Panc1 (cell line): Measurements from ENCODE around the gene HIPK3. TPM values are rescaled to one million over a fixed set of nuclear protein-coding genes. Genes with fewer than 3 reads are reported as not detected.

Source experiments
- ATAC-seq: fragments of 200-7000 bp; cut with Tn5 transposase; 2 replicates; pipeline ENCODE4 v1.9.1; 2020; ENCODE audit warnings: mild to moderate bottlenecking, moderate library complexity
- BruUV-seq: library from RNA; stranded (reverse); fragments of 400-500 nt; replicated peaks from 2 replicates; lab custom pipeline; 2021; lab: Mats Ljungman, UMichigan
- CTCF ChIA-PET: fragments of 300-600 bp; sonication (Branson Sonifier 250); formaldehyde crosslinking; loops from one replicate; lab custom pipeline; 2022; ENCODE audit warnings: antibody characterized with exemption; lab: Charles Lee
- POLR2A ChIA-PET: fragments of 300-600 bp; sonication (Branson Sonifier 250); formaldehyde crosslinking; loops from one replicate; lab custom pipeline; 2022; ENCODE audit warnings: antibody characterized with exemption; lab: Charles Lee
- DNase-seq: peaks from one replicate; pipeline ENCODE4 v3.0.0-alpha.2; 2010; ENCODE audit warnings: low read depth, low spot score
- H3K27ac ChIP-seq: 2 replicates; pipeline ENCODE4 v1.5.1; 2011; ENCODE audit warnings: mild to moderate bottlenecking, low read length, inconsistent platforms
- H3K27me3 ChIP-seq: fragments of 200-500 bp; sonication (Bioruptor generic); 2 replicates; pipeline ENCODE4 v1.6.0; 2014; ENCODE audit warnings: low read length, inconsistent platforms; ENCODE audit not compliant: control insufficient read depth, insufficient read depth
- H3K36me3 ChIP-seq: fragments of 200-500 bp; sonication (Bioruptor generic); 2 replicates; pipeline ENCODE4 v1.5.1; 2014; ENCODE audit warnings: inconsistent platforms, mild to moderate bottlenecking, low read length, moderate library complexity; ENCODE audit not compliant: control insufficient read depth, insufficient read depth
- H3K4me1 ChIP-seq: 2 replicates; pipeline ENCODE4 v1.5.1; 2011; ENCODE audit warnings: inconsistent platforms, mild to moderate bottlenecking, low read length, moderate library complexity; ENCODE audit not compliant: control insufficient read depth, insufficient read depth
- H3K4me3 ChIP-seq, 2 experiments: 2 replicates each; pipeline ENCODE4 v1.5.1; 2011 to 2012; ENCODE audit warnings: low read depth in 2 of 2, low read length in 2 of 2, mild to moderate bottlenecking in 2 of 2, inconsistent platforms in 1 of 2, moderate library complexity in 1 of 2
- H3K9me3 ChIP-seq: fragments of 200-500 bp; sonication (Bioruptor generic); 2 replicates; pipeline ENCODE4 v1.5.1; 2014; ENCODE audit warnings: low read depth, mild to moderate bottlenecking, inconsistent platforms, low read length, moderate library complexity; ENCODE audit not compliant: control insufficient read depth, insufficient read depth
- POLR2AphosphoS5 ChIP-seq: IDR thresholded peaks from 2 replicates; pipeline ENCODE4 v1.6.1; 2012; ENCODE audit warnings: mild to moderate bottlenecking, low read depth, low read length, moderate library complexity
- SIN3A ChIP-seq: IDR thresholded peaks from 2 replicates; pipeline ENCODE4 v1.6.1; 2012; ENCODE audit warnings: low read depth, mild to moderate bottlenecking, low read length, moderate library complexity, borderline replicate concordance; ENCODE audit not compliant: insufficient read depth
- TCF7L2 ChIP-seq: IDR thresholded peaks from 2 replicates; pipeline ENCODE4 v1.6.1; 2011; ENCODE audit warnings: mild to moderate bottlenecking, low read depth, low read length, inconsistent platforms
- in situ Hi-C: cut with HindIII; loops from 2 replicates; pipeline ENCODE4 v1.10.0; 2016; ENCODE audit warnings: low sequenced_read_pairs, low pct_unique_long_range_greater_than_20kb
- intact Hi-C: fragments of 100-400 bp; cut with micrococcal nuclease; formaldehyde crosslinking; loops from one replicate; pipeline ENCODE4 v1.10.0; 2022; ENCODE audit not compliant: unreplicated experiment
- total RNA-seq: library from RNA; stranded (reverse); gene quantifications from one replicate; pipeline ENCODE4 v1.2.1, GENCODE V29; 2021; ENCODE audit not compliant: unreplicated experiment
- TF ChIP-seq, protein P1 (sequence below), 2 experiments: IDR thresholded peaks; 2 replicates each; pipeline ENCODE4 v1.6.1; 2011 to 2012; ENCODE audit warnings: low read depth in 2 of 2, control low read depth in 1 of 2, low read length in 1 of 2, mild to moderate bottlenecking in 1 of 2, moderate library complexity in 1 of 2; ENCODE audit not compliant: insufficient read depth in 1 of 2
- TF ChIP-seq, protein P2 (sequence below): fragments of 450-650 bp; IDR thresholded peaks from 2 replicates; pipeline ENCODE4 v1.5.1; 2017; ENCODE audit warnings: mild to moderate bottlenecking

The HIPK3 gene
- total RNA-seq, 1 experiment from 2014 or later = 72.2 TPM

DNA sequence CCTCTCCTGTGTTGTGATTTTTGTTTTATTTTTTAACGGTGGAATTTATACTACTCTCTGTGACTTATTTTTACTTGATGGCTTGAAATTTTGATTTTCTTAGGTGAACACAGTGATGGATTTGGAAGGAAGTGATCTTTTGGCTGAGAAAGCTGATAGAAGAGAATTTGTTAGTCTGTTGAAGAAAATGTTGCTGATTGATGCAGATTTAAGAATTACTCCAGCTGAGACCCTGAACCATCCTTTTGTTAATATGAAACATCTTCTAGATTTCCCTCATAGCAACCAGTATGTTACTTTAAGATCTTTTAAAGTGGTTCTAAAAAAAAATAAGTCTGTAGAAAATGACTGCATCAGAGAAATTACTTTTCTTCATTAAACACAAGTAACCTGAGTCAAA lies 82.1 kb downstream of the HIPK3 start:
- intact Hi-C loops (no loop called here), in situ Hi-C loops (no loop called here)
- peaks cover 14% of the 10 kb centered on the region; the same call in 1 of the 2 replicates for H3K36me3 ChIP-seq
- DNase-seq = no peak
- no peaks in the 10 kb centered on the region for H3K27me3 ChIP-seq
- H3K4me3 ChIP-seq = no peak overlapping the region
- ATAC-seq = no peak
- BruUV-seq = no TSS peak
- H3K27ac ChIP-seq = no peak overlapping the region
- H3K9me3 ChIP-seq = no peaks in the 10 kb centered on the region
- ChIA-PET POLR2A (no interaction called here), CTCF (no interaction called here)
- no peaks in the 10 kb centered on the region for H3K4me1 ChIP-seq
- TF ChIP-seq POLR2AphosphoS5 (no peak), SIN3A (no peak), TCF7L2 (no peak)
- TF ChIP-seq, protein P1, sequence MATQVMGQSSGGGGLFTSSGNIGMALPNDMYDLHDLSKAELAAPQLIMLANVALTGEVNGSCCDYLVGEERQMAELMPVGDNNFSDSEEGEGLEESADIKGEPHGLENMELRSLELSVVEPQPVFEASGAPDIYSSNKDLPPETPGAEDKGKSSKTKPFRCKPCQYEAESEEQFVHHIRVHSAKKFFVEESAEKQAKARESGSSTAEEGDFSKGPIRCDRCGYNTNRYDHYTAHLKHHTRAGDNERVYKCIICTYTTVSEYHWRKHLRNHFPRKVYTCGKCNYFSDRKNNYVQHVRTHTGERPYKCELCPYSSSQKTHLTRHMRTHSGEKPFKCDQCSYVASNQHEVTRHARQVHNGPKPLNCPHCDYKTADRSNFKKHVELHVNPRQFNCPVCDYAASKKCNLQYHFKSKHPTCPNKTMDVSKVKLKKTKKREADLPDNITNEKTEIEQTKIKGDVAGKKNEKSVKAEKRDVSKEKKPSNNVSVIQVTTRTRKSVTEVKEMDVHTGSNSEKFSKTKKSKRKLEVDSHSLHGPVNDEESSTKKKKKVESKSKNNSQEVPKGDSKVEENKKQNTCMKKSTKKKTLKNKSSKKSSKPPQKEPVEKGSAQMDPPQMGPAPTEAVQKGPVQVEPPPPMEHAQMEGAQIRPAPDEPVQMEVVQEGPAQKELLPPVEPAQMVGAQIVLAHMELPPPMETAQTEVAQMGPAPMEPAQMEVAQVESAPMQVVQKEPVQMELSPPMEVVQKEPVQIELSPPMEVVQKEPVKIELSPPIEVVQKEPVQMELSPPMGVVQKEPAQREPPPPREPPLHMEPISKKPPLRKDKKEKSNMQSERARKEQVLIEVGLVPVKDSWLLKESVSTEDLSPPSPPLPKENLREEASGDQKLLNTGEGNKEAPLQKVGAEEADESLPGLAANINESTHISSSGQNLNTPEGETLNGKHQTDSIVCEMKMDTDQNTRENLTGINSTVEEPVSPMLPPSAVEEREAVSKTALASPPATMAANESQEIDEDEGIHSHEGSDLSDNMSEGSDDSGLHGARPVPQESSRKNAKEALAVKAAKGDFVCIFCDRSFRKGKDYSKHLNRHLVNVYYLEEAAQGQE (IDR thresholded peaks at IDR 0.05; ENCODE audit: insufficient read depth in 1 of 2, low read depth in 2 of 2, low read length in 1 of 2) = no peak
- TF ChIP-seq, protein P2, sequence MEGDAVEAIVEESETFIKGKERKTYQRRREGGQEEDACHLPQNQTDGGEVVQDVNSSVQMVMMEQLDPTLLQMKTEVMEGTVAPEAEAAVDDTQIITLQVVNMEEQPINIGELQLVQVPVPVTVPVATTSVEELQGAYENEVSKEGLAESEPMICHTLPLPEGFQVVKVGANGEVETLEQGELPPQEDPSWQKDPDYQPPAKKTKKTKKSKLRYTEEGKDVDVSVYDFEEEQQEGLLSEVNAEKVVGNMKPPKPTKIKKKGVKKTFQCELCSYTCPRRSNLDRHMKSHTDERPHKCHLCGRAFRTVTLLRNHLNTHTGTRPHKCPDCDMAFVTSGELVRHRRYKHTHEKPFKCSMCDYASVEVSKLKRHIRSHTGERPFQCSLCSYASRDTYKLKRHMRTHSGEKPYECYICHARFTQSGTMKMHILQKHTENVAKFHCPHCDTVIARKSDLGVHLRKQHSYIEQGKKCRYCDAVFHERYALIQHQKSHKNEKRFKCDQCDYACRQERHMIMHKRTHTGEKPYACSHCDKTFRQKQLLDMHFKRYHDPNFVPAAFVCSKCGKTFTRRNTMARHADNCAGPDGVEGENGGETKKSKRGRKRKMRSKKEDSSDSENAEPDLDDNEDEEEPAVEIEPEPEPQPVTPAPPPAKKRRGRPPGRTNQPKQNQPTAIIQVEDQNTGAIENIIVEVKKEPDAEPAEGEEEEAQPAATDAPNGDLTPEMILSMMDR = no peak

DNA sequence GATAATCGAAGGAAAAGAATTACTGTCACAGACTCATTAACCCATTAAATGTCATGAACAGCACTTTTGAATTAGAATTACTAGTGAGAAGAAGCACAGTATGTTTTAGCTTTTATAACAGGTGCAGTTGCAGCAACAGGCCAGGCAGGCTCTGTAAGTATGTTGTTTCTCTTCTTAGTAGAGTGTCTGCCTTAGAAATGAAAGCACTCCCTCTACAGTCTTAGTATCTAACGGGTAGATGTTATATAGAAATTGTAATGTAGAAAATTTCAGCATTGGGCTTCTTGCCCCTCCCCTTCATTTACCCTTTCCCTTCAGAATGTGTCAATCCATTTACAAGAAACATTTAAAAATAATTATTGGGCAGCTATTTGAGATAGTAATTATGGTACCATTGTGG lies 87.4 kb downstream of the HIPK3 start:
- no peak for DNase-seq
- TF ChIP-seq, protein P2 = no peak
- no peak for TF ChIP-seq POLR2AphosphoS5
- no peak for TF ChIP-seq SIN3A
- TF ChIP-seq TCF7L2 = no peak
- TF ChIP-seq, protein P1 (IDR thresholded peaks at IDR 0.05; ENCODE audit: insufficient read depth in 1 of 2, low read depth in 2 of 2, low read length in 1 of 2) = no peak
- no peak overlapping the region for H3K4me3 ChIP-seq
- no TSS peak for BruUV-seq
- no peak overlapping the region for H3K27ac ChIP-seq
- in situ Hi-C loops = no loop called here
- ATAC-seq = no peak
- H3K9me3 ChIP-seq = no peaks in the 10 kb centered on the region
- peaks cover 30% of the 10 kb centered on the region for H3K36me3 ChIP-seq
- ChIA-PET CTCF (no interaction called here), POLR2A (no interaction called here)
- H3K4me1 ChIP-seq = no peaks in the 10 kb centered on the region
- intact Hi-C loops = no loop called here
- no peaks in the 10 kb centered on the region for H3K27me3 ChIP-seq
